Measurements from ENCODE around the gene CDK16.
A peak's percentile ranks its signal among the peaks of the same experiment; 100 is the strongest.

The CDK16 gene

GRCh38 chrX:47215291-47215900, 3.1 kb upstream of the CDK16 start:
- DNase-seq (ENCODE audit: low read depth) = no peak
- TF ChIP-seq, protein P1, sequence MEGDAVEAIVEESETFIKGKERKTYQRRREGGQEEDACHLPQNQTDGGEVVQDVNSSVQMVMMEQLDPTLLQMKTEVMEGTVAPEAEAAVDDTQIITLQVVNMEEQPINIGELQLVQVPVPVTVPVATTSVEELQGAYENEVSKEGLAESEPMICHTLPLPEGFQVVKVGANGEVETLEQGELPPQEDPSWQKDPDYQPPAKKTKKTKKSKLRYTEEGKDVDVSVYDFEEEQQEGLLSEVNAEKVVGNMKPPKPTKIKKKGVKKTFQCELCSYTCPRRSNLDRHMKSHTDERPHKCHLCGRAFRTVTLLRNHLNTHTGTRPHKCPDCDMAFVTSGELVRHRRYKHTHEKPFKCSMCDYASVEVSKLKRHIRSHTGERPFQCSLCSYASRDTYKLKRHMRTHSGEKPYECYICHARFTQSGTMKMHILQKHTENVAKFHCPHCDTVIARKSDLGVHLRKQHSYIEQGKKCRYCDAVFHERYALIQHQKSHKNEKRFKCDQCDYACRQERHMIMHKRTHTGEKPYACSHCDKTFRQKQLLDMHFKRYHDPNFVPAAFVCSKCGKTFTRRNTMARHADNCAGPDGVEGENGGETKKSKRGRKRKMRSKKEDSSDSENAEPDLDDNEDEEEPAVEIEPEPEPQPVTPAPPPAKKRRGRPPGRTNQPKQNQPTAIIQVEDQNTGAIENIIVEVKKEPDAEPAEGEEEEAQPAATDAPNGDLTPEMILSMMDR (IDR thresholded peaks at IDR 0.05; ENCODE audit: low read length, missing control alignments) = no peak
- H3K4me3 ChIP-seq (replicated peaks; ENCODE audit: low read depth, low read length) = no peak overlapping the region

GRCh38 chrX:47216393-47216925, 2.0 kb upstream of the CDK16 start:
- TF ChIP-seq, protein P1 (IDR thresholded peaks at IDR 0.05; ENCODE audit: low read length, missing control alignments) = no peak
- H3K4me3 ChIP-seq (replicated peaks; ENCODE audit: low read depth, low read length) = no peak overlapping the region
- DNase-seq (ENCODE audit: low read depth) = no peak

- TF ChIP-seq, protein P1 (IDR thresholded peaks at IDR 0.05; ENCODE audit: low read length, missing control alignments) = no peak
- H3K4me3 ChIP-seq (replicated peaks; ENCODE audit: low read depth, low read length) = peak overlapping the region; percentile 25
- DNase-seq (ENCODE audit: low read depth) = peak; percentile 53
These were observed 1.2 kb upstream of the CDK16 start for GRCh38 chrX:47217121-47217851.

DNA sequence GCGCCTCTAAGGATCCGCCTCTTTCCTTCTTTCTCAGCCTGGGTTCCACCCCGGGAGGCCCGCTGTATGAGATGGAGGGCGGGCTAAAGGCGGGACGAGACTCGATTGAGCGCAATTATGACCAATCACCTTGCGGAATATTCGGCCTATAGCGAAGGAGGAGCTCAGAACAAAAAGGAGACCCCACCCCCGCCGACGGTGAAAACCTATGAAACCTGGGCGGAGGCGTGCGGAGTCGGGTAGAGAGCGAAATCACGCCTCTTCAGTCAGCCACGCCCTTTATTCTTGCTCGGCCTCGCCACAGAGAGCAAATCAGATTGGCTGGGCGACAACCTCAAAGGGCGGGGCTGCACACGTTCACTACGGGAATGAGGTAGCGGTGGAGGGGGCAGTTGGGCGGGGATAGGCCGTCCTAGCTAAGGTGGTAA, 615 bp upstream of the CDK16 start:
- TF ChIP-seq, protein P1 (IDR thresholded peaks at IDR 0.05; ENCODE audit: low read length, missing control alignments) = no peak
- peak; percentile 98 for DNase-seq (ENCODE audit: low read depth)
- peak overlapping the region; percentile 72 for H3K4me3 ChIP-seq (replicated peaks; ENCODE audit: low read depth, low read length)

DNA sequence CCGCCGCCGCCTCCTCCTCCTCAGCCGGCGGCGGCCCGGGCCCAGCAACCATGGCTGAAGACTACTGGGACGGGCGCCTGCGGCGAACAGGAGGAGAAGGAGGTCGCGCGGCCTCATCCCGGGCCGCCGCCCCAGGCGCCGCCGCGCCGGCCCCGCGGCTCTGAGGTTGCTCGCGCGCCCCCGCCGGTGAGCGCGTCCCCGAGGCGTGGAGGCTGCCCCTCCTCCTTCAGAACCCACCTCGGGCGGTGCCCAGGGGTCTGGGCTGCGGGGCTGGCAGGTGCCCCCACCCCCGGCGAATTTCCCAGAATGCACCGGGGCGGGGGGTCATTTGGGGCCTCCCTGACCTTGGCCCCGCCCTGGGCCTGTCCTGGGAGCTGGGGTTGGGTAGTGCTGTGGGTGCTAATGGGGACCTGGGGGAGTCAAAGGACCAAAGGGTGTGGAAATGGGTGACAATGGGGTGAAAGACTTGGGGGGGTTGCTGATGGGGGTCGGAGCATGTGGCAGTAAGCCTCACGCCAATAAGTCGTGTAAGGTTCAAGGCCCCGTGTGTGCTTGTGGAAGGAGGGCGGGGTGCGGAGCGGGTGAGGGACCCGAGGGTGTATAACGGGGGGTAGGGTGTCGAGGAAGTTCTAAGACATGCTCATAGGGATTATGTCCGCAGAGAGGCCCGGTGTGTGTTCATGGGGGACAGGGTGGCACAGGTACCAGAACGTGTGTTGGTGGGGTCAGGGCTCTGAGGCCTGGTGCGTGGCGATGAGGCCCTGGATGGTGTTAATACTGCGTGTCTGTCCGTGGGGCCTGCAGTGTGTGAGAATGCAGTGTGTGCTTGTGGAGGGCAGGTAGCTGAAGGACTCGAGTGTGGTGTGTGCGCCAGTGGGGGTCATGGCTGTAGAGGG, 687 bp downstream of the CDK16 start:
- no peak for DNase-seq (ENCODE audit: low read depth)
- TF ChIP-seq, protein P1 (IDR thresholded peaks at IDR 0.05; ENCODE audit: low read length, missing control alignments) = no peak
- H3K4me3 ChIP-seq (replicated peaks; ENCODE audit: low read depth, low read length) = peak overlapping the region; percentile 72

DNA sequence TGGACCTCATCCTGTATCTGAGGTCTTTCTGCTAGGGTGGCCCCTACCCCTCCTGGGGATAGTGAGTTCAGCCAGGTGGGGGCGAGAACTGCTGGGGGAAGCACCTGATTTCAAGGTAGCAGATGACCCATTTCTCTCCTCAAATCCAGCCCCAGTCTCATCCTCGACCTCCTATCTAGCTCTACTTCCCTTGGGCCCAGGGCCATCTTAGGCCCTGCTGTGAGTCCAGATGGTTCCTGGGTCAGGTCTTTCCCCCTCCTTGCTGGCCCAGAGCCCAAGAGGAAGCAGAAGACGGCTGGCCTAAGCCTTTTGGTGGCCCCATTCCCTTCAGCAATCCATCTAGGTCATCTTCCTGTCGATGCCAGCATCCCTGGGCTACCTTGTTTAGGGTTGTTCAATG, 3.3 kb downstream of the CDK16 start:
- TF ChIP-seq, protein P1 (IDR thresholded peaks at IDR 0.05; ENCODE audit: low read length, missing control alignments) = no peak
- no peak for DNase-seq (ENCODE audit: low read depth)
- H3K4me3 ChIP-seq (replicated peaks; ENCODE audit: low read depth, low read length) = no peak overlapping the region

Data from fibroblast of pulmonary artery (primary cell).